Stimulated activated CD8-positive, alpha-beta memory T cell treated with anti-CD3 and anti-CD28 coated beads, Interleukin-7, amount 100 ng/mL, for 1 hour (primary cell): ENCODE measurements around the gene OR2D2.
"Not testable (repeated sequence)": the region's sequence is repeated elsewhere in the genome, so short reads cannot be mapped to it uniquely, and the experiment has no call there.

Experiments
- DNase-seq, 2 donors: peaks; one replicate each; pipeline ENCODE4 v3.0.0-alpha.2; 2020; ENCODE audit warnings: low read depth in 2 of 2

Gene OR2D2

GRCh38 chr11:6882751-6883150, 9.5 kb downstream of the OR2D2 start:
- DNase-seq = no peak

- DNase-seq = no peak
These were observed 15.4 kb downstream of the OR2D2 start for GRCh38 chr11:6876914-6877313.

GRCh38 chr11:6876325-6876724, 16.0 kb downstream of the OR2D2 start, which contains the start of gene OR10A4:
TSS of gene OR10A4 (plus strand) at chr11:6876625. CDS start at chr11:6876648, 23 bp downstream.
- no peak for DNase-seq

DNA sequence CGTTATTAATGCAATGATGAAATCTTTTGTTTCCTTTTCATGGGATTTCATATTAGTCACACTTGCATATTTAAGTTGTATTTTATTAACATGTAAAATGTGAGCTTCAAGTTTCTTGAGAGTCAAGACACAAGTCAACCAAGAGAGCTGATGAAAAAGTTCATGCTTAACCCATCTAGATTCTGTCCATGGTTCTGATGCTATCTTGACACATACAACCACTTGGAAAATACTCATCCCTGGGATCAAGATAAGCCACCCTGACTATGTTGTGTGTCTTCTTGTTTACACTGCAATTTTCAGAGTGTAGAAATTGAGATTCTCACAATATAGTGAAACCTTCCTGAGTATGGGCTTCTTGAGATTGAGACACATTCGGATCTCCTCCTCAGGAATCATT, 16.5 kb downstream of the OR2D2 start:
- DNase-seq = no peak

DNA sequence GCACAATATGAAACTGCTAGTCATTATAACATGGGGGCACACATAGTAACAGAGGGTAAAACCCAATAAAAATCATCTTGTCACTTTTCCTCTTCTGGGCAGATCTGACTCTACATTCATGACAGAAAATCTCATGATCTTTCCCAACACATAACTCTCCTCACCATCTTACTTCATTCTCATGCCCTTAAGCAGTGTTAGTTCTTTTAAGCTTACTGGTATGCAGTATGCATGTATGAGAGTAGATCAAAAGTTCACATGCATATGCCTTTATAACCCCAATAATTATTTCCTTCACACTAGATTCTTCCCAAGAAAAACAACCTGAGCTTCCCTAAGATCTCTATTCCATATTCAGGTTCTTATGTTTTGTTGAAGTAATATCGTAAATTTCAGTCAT, 21.0 kb downstream of the OR2D2 start:
- no peak for DNase-seq

DNA sequence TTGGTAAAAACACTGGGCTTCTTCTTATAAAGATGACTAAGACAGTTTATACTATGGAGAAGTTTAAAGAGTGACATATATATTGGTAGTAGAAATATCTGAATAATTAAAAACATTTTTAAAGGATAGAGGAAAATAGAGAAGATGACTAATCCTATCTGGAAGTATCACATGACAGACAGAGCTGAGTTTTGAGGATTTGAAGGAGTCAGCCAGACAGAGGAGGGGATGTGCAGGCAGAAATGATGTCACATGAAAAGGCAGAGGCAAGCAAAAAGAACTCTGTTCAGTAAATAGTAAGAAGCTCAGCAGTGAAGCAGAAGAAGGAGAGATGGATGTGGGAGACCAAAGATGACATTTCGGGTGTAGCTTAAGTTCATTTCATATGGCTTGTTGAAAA, 27.9 kb downstream of the OR2D2 start:
- no peak for DNase-seq

- DNase-seq = no peak
These were observed 29.3 kb downstream of the OR2D2 start, which contains the start of gene OR10A2 for GRCh38 chr11:6862961-6863360. TSS of gene OR10A2 (plus strand) at chr11:6863057. CDS start at chr11:6869755, 6,698 bp downstream.

DNA sequence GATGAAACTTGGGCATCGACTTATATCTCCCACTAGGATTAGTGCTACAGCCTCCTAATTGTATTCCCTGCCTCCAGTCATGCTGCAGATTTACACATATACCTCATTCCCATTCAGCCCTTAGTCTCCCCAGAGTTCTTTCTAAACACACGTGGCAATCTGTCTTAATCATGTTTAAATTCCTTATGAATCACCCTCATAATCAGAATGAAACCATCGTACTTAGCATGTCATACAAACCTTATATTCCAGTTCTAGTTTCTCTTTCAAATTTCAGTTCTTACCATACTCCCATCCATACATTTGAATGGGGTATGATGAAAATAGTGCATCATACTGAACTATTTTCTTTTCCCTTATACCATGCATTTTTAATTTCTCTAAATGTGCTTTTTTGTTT, 35.4 kb downstream of the OR2D2 start:
- no peak for DNase-seq

DNA sequence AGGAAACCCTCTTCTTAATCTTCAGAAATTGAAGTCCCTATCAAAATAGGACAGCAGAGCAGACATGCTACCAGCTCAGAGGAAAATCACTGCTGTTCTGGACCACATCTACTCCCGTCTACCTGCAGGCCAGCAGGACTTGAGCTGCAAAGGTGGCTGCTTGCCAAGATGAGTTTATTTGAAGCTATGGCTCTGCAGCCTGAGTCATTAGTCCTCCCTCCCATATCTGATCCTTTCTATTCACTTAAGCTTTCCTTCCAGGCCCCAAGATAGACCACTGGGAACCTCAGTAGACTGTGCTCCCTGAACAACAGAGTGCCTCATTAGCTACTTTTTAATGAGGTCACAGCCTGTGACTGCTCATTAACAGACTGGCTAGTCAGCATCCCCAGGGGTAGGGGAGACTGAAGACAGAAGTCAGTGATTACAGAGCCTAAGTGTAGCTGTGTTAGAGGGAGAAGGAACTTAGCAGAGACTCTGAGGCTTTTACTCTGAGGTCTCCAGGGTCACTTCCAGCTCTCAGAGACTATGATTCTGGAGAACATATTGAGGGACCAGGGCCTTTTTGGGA, 36.2 kb downstream of the OR2D2 start:
- DNase-seq = no peak

GRCh38 chr11:6854801-6855200, 37.5 kb downstream of the OR2D2 start:
- not testable (repeated sequence) for DNase-seq

DNA sequence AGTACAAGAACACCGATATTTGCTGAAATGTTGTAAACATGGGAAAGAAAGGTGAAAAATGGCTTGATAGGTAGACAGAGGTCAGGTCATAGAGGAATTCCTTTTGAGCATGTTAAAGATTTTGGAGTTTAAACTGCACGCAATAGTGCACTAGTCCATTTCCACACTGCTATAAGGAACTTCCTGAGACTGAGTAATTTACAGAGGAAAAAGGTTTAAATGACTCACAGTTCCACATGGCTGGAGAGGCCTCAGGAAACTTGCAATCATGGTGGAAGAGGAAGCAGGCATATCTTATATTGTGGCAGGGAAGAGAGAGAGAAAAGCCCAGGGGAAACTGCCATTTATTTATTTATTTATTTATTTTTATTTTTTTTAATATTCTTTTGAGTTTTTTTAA, 41.8 kb downstream of the OR2D2 start:
- no peak for DNase-seq

GRCh38 chr11:6845383-6845782, 46.9 kb downstream of the OR2D2 start, which contains the start of gene OR10A5:
TSS of gene OR10A5 (plus strand) at chr11:6845683. CDS start at chr11:6845683, 0 bp downstream.
- DNase-seq = no peak

GRCh38 chr11:6844356-6844755, 47.9 kb downstream of the OR2D2 start:
- DNase-seq = no peak

DNA sequence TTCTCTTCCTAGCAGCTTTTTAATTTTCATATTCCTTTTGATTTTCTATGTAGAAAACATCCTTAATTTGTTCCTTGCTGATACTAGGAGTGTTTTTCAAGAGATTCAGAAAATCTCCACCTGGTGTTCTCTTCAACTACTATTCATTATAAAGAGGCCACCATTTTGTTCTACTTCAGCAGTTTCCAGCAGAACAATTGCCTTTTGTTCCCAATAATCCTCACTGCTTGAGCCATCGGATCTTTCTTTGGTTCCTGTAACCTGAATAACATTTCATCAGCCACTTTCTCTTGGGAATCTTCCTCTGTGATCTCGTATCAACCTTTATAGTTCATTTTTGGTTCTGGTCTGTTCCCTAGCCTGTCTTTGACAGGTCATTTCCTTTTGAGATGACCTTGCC, 48.6 kb downstream of the OR2D2 start:
- no peak for DNase-seq

DNA sequence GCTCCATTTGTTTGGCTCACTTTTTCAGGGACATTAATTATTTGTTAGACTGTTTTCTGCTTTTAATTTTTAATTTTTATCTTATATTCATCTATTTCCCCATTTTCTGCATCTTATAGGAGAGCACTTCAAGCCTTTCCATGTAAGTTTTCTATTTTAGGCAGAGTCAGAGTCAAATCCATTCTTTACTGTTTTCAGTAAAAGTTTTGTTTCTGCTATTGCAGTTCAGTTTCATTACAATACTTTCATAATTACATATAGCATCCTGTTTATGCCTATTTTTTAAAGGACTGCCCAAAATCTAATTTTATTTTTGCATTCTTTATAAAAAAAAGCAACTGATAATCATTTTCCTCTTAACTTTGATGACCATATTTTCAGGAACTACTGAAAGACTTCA, 50.6 kb downstream of the OR2D2 start:
- DNase-seq = no peak
